ENCODE results near the gene OTX2.

Gene OTX2

DNA sequence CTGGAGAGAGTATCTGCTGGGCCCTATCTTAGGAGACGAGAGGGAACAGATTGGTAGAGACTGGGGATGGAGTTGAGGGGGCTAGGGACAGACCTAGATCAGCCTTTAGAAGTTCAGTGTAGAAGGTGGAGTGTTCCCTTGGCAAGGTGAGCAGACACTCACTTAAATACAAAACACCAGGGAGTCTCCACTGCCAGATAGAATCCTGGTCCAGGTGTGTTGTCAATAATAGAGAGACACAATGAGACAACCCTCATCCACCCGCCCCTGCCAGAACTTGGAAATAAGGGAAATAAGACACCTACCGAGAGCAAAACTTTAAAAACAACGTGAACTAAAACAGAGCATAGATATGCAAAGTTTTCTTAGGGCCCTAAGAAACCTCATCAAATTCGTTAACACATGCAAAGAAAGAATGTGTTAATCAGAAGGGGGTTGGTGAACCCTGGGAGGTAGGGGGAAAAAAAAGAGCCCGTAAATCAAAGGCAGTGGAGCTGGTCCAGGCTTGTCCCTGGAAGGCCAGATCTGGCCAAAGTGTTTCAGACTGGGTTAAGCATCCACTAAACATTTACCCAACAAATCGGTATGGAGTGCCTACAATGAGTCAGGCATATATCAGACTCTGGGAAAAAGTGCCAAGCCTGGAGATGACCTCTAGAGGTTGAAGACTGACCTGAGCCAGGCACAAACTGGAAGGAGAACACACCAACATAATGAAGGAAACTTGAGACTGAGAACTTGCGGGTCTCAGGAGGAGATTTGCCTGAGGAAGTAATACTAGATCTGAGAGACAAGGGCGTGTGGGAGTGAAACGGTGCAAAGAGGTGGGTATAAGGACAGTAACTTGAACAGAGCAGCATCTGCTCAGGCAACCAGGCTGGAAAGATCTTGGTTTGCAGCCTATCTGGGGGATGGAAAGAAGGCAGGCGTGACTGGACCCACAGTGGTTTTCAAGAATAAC is 37.0 kb upstream of the OTX2 start:
- TF ChIP-seq FOXM1 (IDR thresholded peaks at IDR 0.05; ENCODE audit: borderline replicate concordance, low read depth) (no peak), ZBTB7A (IDR thresholded peaks at IDR 0.05; ENCODE audit: low read depth) (no peak), CEBPB (IDR thresholded peaks at IDR 0.05) (no peak), YY1 (IDR thresholded peaks at IDR 0.05; ENCODE audit: low read depth) (no peak), CREB1 (IDR thresholded peaks at IDR 0.05; ENCODE audit: low read depth) (no peak), EGR1 (IDR thresholded peaks at IDR 0.05) (no peak), TEAD4 (IDR thresholded peaks at IDR 0.05) (no peak), NFIC (IDR thresholded peaks at IDR 0.05) (no peak), RAD21 (IDR thresholded peaks at IDR 0.05; ENCODE audit: low read depth) (no peak), EP300 (IDR thresholded peaks at IDR 0.05; ENCODE audit: borderline replicate concordance) (no peak), TAF1 (IDR thresholded peaks at IDR 0.05; ENCODE audit: low read depth) (no peak), TCF12 (IDR thresholded peaks at IDR 0.05; ENCODE audit: low read depth) (no peak)
- TF ChIP-seq, protein P1, sequence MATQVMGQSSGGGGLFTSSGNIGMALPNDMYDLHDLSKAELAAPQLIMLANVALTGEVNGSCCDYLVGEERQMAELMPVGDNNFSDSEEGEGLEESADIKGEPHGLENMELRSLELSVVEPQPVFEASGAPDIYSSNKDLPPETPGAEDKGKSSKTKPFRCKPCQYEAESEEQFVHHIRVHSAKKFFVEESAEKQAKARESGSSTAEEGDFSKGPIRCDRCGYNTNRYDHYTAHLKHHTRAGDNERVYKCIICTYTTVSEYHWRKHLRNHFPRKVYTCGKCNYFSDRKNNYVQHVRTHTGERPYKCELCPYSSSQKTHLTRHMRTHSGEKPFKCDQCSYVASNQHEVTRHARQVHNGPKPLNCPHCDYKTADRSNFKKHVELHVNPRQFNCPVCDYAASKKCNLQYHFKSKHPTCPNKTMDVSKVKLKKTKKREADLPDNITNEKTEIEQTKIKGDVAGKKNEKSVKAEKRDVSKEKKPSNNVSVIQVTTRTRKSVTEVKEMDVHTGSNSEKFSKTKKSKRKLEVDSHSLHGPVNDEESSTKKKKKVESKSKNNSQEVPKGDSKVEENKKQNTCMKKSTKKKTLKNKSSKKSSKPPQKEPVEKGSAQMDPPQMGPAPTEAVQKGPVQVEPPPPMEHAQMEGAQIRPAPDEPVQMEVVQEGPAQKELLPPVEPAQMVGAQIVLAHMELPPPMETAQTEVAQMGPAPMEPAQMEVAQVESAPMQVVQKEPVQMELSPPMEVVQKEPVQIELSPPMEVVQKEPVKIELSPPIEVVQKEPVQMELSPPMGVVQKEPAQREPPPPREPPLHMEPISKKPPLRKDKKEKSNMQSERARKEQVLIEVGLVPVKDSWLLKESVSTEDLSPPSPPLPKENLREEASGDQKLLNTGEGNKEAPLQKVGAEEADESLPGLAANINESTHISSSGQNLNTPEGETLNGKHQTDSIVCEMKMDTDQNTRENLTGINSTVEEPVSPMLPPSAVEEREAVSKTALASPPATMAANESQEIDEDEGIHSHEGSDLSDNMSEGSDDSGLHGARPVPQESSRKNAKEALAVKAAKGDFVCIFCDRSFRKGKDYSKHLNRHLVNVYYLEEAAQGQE (IDR thresholded peaks at IDR 0.05; ENCODE audit: low read depth), result no peak
- TF ChIP-seq, protein P2, sequence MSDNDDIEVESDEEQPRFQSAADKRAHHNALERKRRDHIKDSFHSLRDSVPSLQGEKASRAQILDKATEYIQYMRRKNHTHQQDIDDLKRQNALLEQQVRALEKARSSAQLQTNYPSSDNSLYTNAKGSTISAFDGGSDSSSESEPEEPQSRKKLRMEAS (IDR thresholded peaks at IDR 0.05), result no peak
- TF ChIP-seq, protein P3, sequence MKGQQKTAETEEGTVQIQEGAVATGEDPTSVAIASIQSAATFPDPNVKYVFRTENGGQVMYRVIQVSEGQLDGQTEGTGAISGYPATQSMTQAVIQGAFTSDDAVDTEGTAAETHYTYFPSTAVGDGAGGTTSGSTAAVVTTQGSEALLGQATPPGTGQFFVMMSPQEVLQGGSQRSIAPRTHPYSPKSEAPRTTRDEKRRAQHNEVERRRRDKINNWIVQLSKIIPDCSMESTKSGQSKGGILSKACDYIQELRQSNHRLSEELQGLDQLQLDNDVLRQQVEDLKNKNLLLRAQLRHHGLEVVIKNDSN (IDR thresholded peaks at IDR 0.05), result no peak

DNA sequence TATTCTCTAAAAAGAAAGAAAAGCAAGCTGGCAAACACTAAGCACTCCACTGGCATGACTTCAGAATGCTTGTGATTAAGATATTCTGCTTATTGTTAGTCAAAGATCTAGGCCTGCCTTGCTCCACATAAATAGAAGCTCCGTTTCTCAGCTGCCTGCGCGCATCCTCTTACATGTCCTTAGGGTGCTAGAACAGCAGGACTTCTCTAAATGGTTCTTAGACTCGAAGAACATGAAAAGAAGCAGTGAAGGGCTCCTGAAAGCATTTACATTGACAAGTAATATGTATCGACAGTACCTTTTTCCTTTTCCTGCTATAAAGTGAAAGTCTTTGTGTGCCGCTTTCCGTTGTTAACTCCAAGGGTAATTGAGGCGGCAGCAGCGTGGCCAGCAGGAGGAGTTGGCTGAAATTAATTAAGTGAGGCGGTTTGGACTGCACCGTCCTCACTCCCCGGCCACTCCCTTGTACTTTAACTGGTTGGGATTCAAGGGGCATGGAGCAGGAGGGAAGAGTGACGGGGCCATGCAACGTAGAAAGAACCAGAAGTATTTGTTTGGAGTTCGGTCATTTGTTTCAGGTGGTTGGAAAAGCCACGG is 34.2 kb upstream of the OTX2 start:
- TF ChIP-seq RAD21 (IDR thresholded peaks at IDR 0.05; ENCODE audit: low read depth) (no peak), TCF12 (IDR thresholded peaks at IDR 0.05; ENCODE audit: low read depth) (no peak), FOXM1 (IDR thresholded peaks at IDR 0.05; ENCODE audit: borderline replicate concordance, low read depth) (no peak), EP300 (IDR thresholded peaks at IDR 0.05; ENCODE audit: borderline replicate concordance) (no peak), ZBTB7A (IDR thresholded peaks at IDR 0.05; ENCODE audit: low read depth) (no peak), TAF1 (IDR thresholded peaks at IDR 0.05; ENCODE audit: low read depth) (no peak), CREB1 (IDR thresholded peaks at IDR 0.05; ENCODE audit: low read depth) (no peak), EGR1 (IDR thresholded peaks at IDR 0.05) (no peak), YY1 (IDR thresholded peaks at IDR 0.05; ENCODE audit: low read depth) (no peak), NFIC (IDR thresholded peaks at IDR 0.05) (no peak), CEBPB (IDR thresholded peaks at IDR 0.05) (no peak), TEAD4 (IDR thresholded peaks at IDR 0.05) (no peak)
- TF ChIP-seq, protein P3 (IDR thresholded peaks at IDR 0.05), result no peak
- TF ChIP-seq, protein P1 (IDR thresholded peaks at IDR 0.05; ENCODE audit: low read depth), result no peak
- TF ChIP-seq, protein P2 (IDR thresholded peaks at IDR 0.05), result no peak

DNA sequence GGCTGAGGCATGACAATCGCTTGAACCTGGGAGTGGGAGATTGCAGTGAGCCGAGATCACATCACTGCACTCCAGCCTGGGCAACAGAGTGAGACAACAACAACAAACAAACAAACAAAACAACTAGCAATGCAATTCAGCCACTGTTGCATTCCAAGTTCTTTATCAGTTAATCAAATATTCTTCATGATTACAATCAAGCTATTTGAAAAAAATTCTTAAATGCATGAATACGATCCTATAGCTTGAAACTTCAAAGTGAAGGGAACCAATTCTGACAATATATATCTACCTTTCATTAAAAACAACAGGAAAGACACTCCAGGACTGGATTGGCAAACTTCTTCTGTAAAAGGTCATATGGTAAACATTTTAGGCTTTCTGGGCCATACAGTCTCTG is 31.3 kb upstream of the OTX2 start:
- TF ChIP-seq CEBPB (IDR thresholded peaks at IDR 0.05) (no peak), RAD21 (IDR thresholded peaks at IDR 0.05; ENCODE audit: low read depth) (no peak), TEAD4 (IDR thresholded peaks at IDR 0.05) (no peak), FOXM1 (IDR thresholded peaks at IDR 0.05; ENCODE audit: borderline replicate concordance, low read depth) (no peak), YY1 (IDR thresholded peaks at IDR 0.05; ENCODE audit: low read depth) (no peak), ZBTB7A (IDR thresholded peaks at IDR 0.05; ENCODE audit: low read depth) (no peak), CREB1 (IDR thresholded peaks at IDR 0.05; ENCODE audit: low read depth) (no peak), EP300 (IDR thresholded peaks at IDR 0.05; ENCODE audit: borderline replicate concordance) (no peak)
- TF ChIP-seq, protein P2 (IDR thresholded peaks at IDR 0.05), result no peak

DNA sequence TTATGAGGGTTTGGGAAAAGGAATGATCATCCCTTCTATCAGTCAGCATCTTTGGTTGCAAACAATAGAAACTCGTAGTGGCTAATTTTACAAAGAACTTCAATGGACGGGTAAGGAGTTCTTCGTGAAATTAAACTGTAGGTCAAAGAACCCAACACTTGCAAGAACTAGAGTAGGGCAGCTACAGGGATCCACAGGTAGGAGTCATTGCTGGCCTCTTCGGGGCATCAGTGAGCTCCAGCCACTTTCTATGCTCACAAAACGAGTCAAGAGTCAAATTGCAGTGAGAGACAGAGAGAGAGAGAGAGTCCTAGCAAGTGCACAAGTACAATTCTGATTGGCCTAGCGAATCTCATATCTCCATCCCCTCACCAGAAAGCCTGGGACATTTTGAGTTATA is 29.9 kb upstream of the OTX2 start:
- TF ChIP-seq FOXM1 (IDR thresholded peaks at IDR 0.05; ENCODE audit: borderline replicate concordance, low read depth), result no peak
- TF ChIP-seq YY1 (IDR thresholded peaks at IDR 0.05; ENCODE audit: low read depth), result no peak
- no peak for TF ChIP-seq TAF1 (IDR thresholded peaks at IDR 0.05; ENCODE audit: low read depth)
- TF ChIP-seq EP300 (IDR thresholded peaks at IDR 0.05; ENCODE audit: borderline replicate concordance), result no peak
- TF ChIP-seq ZBTB7A (IDR thresholded peaks at IDR 0.05; ENCODE audit: low read depth), result no peak
- no peak for TF ChIP-seq CREB1 (IDR thresholded peaks at IDR 0.05; ENCODE audit: low read depth)
- TF ChIP-seq CEBPB (IDR thresholded peaks at IDR 0.05), result no peak
- TF ChIP-seq RAD21 (IDR thresholded peaks at IDR 0.05; ENCODE audit: low read depth), result no peak
- TF ChIP-seq EGR1 (IDR thresholded peaks at IDR 0.05), result no peak
- no peak for TF ChIP-seq TCF12 (IDR thresholded peaks at IDR 0.05; ENCODE audit: low read depth)
- TF ChIP-seq, protein P2 (IDR thresholded peaks at IDR 0.05), result no peak
- no peak for TF ChIP-seq TEAD4 (IDR thresholded peaks at IDR 0.05)
- TF ChIP-seq, protein P1 (IDR thresholded peaks at IDR 0.05; ENCODE audit: low read depth), result no peak
- TF ChIP-seq NFIC (IDR thresholded peaks at IDR 0.05), result no peak
